ENCODE measurements around the gene CCDC137. TPM values are rescaled to one million over a fixed set of nuclear protein-coding genes. Genes with fewer than 3 reads are reported as not detected.

The CCDC137 gene
- total and polyA plus RNA-seq, 2 of the 13 experiments (the other 11 are each of a cell fraction or from before 2014, with no cell fraction given), result 14.6 to 39.1 TPM

DNA sequence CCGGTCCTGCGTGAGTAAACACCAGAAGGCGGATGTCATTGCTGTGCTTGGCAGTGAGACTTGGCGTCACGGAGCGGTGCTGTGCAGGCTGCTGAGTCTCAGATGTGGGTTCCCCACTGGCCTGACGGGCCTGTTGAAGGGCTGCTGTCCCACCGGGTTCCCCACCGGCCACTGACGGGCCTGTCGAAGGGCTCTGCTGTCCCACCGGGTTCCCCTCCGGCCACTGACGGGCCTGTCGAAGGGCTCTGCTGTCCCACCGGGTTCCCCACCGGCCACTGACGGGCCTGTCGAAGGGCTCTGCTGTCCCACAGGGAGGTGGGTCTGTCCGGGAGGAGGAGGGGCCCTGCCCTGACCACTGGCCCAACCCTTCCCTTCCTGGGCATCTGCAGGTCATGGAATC, 20.1 kb downstream of the CCDC137 start:
- in situ Hi-C loops (cut with HindIII; ENCODE audit: extremely low pct_ligation_motif_present, low pct_unique_long_range_greater_than_20kb) (no loop called here), intact Hi-C loops (cut with micrococcal nuclease; ENCODE audit: unreplicated experiment) (no loop called here)
- H3K27me3 ChIP-seq (ENCODE audit: control insufficient read depth in 1 of 2, insufficient read depth in 2 of 2, low read length in 2 of 2), result no peaks in the 10 kb centered on the region; a peak in 1 of 5 replicates
- 95% methylated on average over 17 of the region's 20 CpGs for WGBS (ENCODE audit: low lambda C conversion rate)
- H3K9ac ChIP-seq (ENCODE audit: insufficient read depth, low read depth, low read length), result no peak overlapping the region
- DNase-seq (ENCODE audit: low spot score), result no peak
- CTCF ChIA-PET (ENCODE audit: low intra/inter-chr PET ratio, low total read pairs), result no interaction called here
- POLR2A ChIA-PET, result interaction anchor here (1.8 kb wide), 1 partner anchor 16 kb away, joined by 6 read pairs; the partner anchor contains the start of gene MRPL12
- peaks cover 35% of the 10 kb centered on the region for H3K79me2 ChIP-seq (ENCODE audit: insufficient read depth, low read length)
- H3K4me2 ChIP-seq (ENCODE audit: low read depth, low read length), result no peak overlapping the region
- H3K4me1 ChIP-seq (ENCODE audit: insufficient read depth, low read length), result peaks cover 26% of the 10 kb centered on the region
- TF ChIP-seq RBFOX2 (IDR thresholded peaks at IDR 0.05; ENCODE audit: low read depth, low read length) (0 out of 2 replicates have a peak, but pooled peaks have one; percentile 9), AGO2 (optimal IDR thresholded peaks at IDR 0.05; ENCODE audit: low read depth, low read length) (peak; percentile 33), ZNF205 (CRISPR knock-in tag; IDR thresholded peaks at IDR 0.05) (no peak)
- TF ChIP-seq, protein P1, sequence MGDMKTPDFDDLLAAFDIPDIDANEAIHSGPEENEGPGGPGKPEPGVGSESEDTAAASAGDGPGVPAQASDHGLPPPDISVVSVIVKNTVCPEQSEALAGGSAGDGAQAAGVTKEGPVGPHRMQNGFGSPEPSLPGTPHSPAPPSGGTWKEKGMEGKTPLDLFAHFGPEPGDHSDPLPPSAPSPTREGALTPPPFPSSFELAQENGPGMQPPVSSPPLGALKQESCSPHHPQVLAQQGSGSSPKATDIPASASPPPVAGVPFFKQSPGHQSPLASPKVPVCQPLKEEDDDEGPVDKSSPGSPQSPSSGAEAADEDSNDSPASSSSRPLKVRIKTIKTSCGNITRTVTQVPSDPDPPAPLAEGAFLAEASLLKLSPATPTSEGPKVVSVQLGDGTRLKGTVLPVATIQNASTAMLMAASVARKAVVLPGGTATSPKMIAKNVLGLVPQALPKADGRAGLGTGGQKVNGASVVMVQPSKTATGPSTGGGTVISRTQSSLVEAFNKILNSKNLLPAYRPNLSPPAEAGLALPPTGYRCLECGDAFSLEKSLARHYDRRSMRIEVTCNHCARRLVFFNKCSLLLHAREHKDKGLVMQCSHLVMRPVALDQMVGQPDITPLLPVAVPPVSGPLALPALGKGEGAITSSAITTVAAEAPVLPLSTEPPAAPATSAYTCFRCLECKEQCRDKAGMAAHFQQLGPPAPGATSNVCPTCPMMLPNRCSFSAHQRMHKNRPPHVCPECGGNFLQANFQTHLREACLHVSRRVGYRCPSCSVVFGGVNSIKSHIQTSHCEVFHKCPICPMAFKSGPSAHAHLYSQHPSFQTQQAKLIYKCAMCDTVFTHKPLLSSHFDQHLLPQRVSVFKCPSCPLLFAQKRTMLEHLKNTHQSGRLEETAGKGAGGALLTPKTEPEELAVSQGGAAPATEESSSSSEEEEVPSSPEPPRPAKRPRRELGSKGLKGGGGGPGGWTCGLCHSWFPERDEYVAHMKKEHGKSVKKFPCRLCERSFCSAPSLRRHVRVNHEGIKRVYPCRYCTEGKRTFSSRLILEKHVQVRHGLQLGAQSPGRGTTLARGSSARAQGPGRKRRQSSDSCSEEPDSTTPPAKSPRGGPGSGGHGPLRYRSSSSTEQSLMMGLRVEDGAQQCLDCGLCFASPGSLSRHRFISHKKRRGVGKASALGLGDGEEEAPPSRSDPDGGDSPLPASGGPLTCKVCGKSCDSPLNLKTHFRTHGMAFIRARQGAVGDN (CRISPR knock-in tag; IDR thresholded peaks at IDR 0.05), result 0 out of 2 replicates have a peak, but pooled peaks have one; percentile 2
- no peaks in the 10 kb centered on the region for H4K20me1 ChIP-seq (ENCODE audit: insufficient read depth, low read length)
- BruUV-seq (replicated peaks), result no TSS peak
- no peak overlapping the region for H2AFZ ChIP-seq (ENCODE audit: low read length)
- H3K4me3 ChIP-seq (replicated peaks in 1 of 3; ENCODE audit: insufficient read depth in 1 of 3, low read depth in 2 of 3, low read length in 3 of 3), result no peak overlapping the region
- H3K36me3 ChIP-seq (replicated peaks in 1 of 2; ENCODE audit: control insufficient read depth in 1 of 2, insufficient read depth in 2 of 2, low read length in 2 of 2), result peaks cover 47 to 60% of the 10 kb centered on the region in 2 experiments; a peak in 4 of 5 replicates
- no peaks in the 10 kb centered on the region for H3K9me3 ChIP-seq (ENCODE audit: low read length)
- no peak overlapping the region for H3K27ac ChIP-seq (ENCODE audit: extremely low read length, insufficient read depth, low read length)
- no peak for FAIRE-seq
- ATAC-seq, result no peak
